Stimulated activated CD8-positive, alpha-beta memory T cell treated with anti-CD3 and anti-CD28 coated beads, Interleukin-4, amount 100 ng/mL, for 1 hour (primary cell): Measurements from ENCODE around the gene NSD1.
A peak's percentile ranks its signal among the peaks of the same experiment; 100 is the strongest.

Experiments used
- DNase-seq, 2 donors: peaks; one replicate each; pipeline ENCODE4 v3.0.0-alpha.2; 2020; ENCODE audit warnings: low read depth in 2 of 2, low spot score in 1 of 2

Gene NSD1

DNA sequence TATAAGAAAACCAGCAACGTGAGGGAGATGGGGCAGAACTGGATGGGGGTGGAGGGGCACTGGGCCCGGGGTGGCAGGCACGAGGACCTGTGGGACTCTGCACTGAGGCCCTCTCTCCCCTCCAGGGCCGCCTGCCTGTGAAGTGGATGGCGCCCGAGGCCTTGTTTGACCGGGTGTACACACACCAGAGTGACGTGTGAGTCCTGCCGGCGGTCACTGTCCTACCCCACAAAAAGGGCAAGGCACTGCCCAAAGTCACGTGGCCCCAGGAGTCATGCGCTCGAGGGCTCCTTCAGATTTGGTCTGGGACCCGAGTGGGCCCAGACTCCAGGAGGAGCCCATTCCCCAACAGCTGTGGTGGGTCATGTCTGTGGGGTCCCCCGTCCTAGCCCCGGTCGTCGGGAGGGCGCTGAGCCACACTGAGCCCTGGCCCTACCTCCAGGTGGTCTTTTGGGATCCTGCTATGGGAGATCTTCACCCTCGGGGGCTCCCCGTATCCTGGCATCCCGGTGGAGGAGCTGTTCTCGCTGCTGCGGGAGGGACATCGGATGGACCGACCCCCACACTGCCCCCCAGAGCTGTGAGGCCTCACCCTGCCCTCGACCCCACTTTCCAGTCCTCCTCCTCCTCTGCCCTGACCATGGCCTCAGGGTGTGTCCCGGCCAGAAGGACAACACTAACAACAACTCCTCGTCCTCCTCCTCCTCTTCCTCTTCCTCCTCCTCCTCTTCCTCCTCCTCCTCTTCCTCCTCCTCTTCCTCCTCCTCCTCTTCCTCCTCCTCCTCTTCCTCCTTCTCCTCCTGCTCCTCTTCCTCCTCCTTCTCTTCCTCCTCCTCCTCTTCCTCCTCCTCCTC, 37.2 kb upstream of the NSD1 start:
- no peak for DNase-seq

DNA sequence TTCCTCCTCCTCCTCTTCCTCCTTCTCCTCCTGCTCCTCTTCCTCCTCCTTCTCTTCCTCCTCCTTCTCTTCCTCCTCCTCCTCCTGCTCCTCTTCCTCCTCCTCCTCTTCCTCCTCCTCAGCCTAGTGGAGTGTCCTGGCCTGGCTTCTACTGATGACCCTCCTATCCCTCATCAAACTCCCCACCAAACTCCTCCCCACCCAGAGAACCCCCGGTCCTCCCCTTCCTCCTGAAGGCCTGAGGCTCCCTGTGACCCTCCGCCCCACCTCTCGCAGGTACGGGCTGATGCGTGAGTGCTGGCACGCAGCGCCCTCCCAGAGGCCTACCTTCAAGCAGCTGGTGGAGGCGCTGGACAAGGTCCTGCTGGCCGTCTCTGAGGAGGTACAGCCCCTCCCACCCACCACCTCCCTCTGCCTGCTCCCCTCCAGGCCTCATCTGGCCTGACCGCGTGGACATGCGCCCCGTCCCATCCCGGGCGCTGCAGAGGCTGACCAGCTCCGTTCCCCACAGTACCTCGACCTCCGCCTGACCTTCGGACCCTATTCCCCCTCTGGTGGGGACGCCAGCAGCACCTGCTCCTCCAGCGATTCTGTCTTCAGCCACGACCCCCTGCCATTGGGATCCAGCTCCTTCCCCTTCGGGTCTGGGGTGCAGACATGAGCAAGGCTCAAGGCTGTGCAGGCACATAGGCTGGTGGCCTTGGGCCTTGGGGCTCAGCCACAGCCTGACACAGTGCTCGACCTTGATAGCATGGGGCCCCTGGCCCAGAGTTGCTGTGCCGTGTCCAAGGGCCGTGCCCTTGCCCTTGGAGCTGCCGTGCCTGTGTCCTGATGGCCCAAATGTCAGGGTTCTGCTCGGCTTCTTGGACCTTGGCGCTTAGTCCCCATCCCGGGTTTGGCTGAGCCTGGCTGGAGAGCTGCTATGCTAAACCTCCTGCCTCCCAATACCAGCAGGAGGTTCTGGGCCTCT, 36.3 kb upstream of the NSD1 start:
- DNase-seq, result no peak

DNA sequence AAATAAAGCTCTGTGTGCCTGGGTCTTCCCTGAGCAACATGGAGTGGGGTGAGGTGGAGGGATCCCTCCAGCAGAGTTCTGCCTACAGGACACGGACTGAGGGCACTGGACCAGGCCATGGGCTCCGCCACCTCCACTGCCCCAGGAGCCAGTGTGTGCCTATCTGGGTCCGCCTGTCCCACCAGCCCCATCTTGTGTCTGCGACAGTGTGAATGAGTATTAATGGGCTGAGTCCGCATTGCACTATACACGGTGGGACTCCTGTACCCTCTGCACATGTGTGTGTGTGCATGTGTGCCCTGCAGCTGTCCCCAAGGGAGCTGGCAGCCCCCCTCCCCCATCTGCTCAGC, 35.5 kb upstream of the NSD1 start:
- DNase-seq, result no peak

DNA sequence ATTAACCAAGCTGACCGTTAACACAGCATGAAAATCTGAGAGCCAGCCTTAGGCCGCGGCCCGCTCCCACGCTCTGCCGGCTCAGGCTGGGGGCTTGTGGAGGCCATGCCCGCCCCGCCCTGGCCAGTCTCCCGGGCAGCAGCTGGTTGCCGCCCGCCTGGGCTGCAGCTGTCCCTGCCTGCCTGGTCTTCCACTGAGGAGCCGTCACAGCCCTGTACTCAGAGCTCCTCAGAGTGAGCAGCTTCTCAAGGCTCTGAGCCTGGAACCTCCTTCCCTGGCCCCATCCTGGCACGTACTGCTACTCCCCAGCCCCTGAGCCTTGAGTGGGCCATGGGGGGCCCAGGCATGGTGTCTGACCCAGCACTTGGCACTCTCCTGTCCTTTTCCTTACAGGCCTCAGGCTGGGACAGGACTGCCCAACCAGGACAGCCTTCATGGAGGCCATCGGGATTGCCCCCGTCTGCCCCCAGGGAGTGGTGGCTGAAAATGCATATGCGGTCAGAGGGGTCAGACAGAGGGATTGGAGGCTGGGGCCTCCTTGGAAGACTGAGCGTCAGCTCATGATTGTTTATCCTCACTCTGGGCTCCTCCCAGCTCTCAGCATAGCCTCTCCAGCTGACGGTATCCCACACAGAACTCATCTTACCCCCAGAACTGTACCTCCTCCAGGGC, 35.0 kb upstream of the NSD1 start:
- DNase-seq, result no peak

DNA sequence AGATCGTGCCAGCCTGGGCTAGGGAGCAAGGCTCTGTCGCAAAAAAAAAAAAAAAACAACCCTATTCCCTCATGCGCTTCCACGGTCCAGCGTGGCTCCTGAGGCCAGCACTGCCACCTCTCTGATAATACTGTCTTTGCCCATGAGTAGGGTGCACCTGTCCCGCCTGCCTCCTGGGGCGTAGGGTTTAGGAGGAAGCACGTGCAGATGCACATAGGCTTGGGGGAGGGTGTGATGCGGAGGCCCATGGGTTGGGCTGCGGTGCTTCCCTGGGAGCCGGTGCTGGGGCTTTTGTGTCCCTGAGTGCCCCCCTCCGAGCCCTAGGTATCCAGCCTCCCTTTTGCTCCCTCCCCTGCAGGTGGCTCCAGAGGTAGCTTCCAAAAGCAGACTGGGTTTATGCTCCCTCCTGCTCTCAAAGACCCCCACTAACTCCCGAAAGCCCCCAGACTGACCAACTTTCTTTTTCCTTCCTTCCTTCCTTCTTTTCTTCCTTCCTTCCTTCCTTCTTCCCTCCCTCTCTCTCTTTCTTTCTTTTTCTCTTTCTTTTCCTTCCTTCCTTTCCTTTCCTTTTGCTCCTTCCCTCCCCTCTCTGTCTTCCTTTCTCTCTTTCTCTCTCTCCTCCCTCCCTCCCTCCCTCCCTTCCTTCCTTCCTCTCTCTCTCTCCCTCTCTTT, 34.0 kb upstream of the NSD1 start:
- no peak for DNase-seq

DNA sequence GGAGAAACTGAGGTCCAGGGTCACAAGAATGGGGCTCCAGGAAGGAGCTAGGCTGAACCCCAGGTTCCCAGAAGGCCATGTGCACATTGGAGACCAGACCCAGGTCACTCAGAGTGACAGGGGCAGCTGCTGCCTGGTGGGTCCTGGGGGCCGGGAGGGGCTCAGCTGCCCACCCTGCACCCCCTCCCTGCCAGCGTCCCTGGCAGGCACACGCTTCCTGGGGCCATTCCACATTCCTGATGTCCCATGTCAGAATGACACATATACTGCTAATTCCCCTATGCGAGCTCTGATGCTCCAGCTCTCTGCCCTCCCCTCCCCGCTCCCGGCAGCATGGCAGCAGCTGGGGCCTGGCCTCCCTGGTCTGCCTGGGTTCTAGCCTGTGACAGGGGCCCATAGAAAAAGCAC, 32.9 kb upstream of the NSD1 start:
- no peak for DNase-seq

DNA sequence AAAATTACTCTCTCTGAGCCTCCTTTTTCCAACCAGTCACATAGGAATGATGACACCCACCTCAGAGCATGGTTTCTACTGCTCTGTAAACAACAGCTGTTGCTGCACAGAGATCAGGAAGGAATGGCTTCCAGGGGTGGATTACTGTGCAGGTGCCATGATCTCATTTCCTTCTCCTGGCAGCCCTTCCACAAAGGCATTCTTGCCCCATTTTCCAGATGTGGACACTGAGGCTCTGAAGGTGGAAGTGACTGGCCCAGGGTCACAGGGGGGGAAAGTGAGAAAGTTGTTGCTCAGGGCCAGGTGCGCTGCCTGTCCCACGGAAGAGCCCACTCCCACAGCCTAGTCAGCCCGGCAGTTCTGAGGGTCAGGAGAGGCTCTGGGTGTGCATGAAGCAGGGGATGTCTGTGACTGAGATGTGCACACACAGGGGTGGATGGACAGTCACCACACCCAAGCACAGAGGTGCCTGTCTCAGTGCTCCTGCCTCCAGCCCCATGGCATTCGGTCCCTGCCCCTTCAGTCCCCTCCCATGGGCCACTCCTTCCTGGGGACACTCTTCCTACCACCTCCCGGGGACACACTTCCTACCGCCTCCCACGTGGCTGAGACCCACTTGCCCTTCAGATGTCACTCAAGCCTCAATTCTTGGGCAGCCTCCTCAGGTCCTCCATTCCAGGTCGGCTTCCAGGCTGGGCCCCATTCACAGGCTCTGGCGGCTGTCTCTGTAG, 29.9 kb upstream of the NSD1 start:
- DNase-seq, result no peak

DNA sequence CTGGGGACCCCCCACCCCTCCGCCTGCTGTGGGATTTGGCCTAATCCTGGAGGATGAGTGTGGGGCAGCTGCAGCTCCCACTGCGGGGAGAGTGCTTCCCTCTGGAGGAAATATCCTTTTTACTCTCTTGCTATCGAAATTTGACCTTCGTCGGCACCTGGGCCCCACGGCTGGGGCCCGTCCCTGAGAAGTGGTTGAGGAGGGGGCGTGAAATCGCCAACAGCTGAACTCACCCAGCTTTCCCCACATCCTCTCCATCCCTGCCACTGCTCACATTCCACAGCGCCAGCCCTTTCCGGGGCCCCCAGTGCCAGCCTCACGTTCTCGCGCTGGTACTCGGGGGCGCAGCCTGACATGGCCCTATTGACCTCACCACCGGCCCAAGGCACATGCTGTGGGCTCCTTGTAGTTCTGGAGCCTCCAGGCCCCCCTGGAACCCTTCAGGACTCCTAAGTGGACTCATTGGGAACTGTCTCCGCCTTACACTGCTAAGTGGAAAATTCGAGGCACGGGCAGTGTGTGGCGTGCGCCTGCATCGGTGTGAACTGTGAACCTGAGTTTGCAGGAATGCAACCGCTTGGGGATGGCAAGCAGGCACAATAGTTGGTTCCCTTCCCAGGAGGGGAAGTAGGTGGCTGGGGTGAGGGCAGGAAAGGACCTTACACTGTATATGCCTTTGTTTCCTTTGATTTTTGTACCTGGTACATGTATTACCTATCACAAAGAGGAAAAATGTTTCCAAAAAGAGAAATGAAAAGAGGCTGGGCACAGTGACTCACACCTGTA, 27.7 kb upstream of the NSD1 start:
- DNase-seq, result no peak

DNA sequence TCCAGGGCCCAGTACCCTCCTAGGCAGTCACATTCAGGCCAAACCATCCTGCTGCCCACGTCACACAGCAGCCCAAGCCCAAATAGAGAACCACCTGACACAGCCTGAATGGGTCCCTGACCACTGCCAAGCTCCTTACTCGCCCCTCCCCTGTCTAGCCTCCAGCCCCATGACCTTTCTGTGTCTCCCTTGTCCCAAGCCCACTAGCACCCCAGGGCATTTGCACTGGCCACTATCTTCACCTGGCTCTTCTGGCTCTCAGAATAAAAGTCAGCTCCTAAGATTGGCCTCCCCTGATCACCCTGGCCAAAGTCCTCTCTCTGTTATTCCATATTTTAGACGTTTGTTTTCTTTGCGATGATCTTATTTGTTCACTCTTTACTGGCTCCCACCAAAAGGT, 26.4 kb upstream of the NSD1 start:
- no peak for DNase-seq

DNA sequence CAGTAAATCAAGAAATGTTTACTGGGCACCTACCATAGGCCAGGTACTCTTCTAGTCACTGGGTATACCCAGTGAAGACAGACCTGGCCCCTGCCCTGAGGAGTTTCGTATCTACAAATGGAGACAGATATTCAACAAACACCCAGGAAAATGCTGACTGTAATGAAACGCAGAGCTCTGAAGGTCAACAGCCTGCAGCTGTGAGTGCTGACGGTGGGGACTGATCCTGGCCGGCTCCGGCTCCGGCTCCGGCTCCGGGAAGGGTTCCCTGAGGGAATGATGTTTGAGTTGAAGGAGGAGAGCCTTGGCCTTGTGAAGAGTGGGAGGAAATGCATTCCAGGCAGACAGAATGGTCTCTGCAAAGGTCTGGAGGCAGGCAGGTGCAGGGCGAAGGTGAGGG, 23.8 kb upstream of the NSD1 start:
- no peak for DNase-seq

DNA sequence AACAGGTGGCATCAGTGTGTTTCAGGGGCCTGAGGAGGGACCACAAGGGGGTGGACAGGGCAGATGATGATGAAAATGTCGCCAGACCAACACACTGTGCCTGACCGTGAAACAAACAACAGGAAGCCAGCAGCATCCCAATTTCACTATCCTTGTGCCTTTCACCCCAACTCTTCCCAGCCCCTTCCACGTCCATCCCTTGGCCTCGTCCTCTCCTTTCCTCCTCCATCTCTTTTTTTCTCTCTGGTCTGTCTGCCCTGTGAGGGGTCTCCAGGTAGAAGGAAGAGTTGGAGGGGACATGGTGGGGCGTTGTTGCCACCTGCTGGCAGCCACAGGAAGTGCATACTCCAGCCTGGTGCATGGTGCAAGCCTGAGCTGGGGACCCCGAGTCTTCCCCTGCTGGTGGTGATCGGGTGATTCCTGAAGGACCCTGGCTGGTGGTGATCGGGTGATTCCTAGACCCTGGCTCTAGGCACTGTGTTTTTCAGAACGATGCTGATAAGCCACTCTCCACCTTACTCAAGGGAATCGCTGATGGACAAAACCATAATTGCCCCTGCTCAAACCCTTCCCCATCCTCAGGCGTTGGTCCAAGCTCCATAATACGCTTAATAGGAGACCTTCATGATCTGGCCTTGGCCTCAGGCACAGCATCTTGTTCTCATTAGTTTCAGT, 21.7 kb upstream of the NSD1 start:
- DNase-seq, result peak in 1 of 2 donors; percentile 25

DNA sequence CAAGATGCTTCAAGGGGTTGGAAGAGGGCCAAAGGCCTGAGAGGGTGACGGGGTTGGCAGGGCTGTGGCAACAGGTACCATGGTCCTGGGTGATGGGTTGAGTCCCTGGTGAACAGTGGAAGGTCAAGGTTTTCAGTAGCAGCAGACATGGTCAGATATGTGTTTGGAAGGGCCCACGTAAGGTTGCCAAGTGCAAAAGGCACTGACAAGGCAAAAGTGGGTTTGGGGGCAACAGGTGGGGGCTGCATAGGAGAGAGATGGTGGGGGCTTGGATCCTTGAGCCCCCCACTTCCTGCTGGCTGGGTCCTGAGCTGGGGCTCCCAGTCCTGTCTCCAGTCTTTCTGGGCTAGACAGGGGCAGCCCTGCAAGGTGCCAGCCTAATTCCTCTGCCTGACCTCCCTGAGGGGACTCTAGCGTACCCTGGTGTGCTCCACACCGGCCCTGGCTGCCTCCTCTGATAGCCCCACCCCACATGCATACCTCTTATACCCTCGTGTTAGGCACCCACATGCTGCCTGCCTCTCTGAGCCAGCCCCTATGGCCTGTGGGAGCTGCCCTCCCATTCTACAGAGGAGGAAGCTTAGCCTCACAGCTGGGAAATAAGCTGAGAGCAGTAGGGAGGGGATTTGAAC, 20.9 kb upstream of the NSD1 start:
- DNase-seq, result no peak

DNA sequence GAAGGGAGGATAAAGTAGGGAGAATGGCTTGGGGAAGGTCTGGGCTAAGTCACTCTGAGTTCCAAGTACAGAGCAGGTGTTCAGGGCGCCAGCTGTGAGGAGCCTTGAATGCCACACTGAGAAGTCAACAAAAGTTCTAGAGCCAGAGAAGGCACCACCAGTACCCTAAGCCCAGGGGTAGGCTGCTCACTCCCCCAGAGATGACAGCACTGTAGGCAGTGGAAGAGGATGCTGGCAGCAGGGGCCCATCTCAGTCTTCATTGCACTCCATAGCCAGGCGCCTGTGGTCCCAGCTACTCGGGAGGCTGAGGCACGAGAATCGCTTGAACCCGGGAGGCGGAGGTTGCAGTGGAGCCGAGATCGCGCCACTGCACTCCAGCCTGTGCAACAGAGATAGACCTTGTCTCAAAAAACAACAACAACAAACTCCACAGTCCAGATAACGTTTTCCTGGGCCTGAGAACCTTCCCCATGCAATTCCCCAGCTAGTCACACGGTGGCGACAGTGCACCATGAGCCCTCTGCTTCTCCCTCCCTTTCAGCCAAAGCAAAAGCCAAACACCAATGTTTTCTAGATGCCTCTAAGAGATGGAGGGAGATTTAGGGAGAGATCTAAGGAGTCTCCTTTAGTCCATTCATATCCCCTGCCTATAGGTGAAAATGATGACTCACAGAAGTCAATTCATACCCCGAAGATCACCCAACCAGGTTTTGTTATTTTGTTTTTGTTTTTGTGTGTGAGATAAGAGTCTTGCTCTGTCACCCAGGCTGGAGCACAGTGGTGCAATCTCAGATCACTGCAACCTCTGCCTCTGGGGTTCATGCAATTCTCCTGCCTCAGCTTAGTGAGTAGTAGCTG, 19.8 kb upstream of the NSD1 start:
- DNase-seq, result peak; percentile 59 to 66

DNA sequence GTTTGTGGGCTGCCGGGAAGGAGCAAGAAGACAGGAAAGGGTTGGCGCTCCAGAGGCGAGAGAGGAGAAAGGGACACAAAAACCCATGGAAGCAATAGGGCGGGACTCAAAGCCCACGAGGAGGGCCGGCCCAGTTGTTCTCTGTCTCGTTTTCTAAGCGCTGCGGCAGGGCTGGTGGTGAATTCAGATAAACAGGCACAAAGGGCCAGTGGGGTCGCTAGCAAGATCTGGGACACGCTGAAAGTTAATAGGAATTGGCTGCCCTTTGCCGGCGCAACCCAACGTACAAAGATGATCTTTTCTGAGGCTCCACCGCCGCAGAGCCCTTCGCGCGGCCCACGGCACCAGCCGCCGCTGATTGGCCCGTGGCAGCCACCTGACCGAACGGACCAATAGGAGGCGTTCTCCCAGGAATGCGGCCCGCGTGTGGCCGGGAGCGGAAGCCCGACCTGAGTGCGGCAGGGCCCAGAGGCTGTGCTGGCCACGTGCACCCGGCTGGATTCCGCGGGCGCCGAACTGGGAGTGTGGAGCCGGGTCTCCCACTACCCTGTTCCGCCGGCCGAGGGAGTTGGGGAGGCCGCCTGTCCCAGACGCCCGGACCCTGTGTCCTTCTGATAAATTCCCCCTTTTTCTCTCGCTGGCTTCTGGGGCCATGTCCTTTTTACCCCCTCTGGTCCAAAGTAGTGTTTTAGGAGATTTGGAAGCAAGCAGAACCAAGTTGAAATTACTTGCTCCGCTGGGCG, 16.8 kb upstream of the NSD1 start:
- peak; percentile 34 to 67 for DNase-seq

DNA sequence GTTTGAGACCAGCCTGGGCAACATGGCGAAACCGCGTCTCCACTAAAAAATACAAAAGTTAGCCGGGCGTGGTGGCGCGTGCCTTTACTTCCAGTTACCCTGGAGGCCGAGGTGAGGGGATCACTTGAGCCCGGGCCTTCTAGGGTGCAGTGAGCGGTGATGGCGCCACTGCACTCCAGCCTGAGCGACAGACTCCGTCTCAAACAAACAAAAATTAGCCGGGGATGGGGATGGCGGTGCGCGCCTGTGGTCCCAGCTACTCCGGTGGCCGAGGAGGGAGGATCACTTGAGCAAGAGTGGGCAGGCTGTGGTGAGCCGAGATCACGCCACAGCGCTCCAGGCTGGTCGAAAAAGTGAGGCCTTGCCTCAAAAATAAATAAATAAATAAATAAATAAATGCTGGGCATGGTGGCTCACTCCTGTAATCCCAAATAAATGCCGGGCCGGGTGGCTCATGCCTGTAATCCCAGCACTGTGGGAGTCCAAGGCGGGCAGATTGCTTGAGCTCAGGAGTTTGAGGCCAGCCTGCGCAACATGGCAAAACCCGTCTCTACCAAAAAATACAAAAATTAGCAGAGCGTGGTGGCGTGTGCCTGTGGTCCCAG, 16.0 kb upstream of the NSD1 start:
- DNase-seq, result no peak

DNA sequence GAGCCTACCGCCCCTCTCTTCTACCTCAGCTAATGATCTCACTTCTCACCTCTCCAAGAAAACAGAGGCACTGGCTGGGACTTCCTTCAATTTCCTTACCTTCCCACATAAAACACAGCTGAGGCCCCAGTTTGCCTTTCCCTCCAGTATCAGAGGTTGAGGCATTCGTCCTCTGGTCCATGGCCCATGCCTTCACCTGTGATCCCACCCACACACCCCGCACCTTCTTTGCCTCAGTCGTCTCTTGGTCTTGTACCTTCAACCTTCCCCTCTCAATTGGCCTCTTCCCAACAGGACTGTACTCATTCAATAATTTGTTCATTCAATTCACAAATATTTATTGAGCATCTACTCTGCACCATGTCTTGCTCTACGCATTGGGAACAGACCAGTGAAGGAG, 11.0 kb upstream of the NSD1 start:
- no peak for DNase-seq
